Bronchial epithelial cell (primary cell): ENCODE results near the gene MSI1. TPM values are rescaled to one million over a fixed set of nuclear protein-coding genes. Genes with fewer than 3 reads are reported as not detected.
"Not testable (repeated sequence)": the region's sequence is repeated elsewhere in the genome, so short reads cannot be mapped to it uniquely, and the experiment has no call there.

Experiments used
- DNase-seq: peaks from one replicate; pipeline ENCODE4 v3.0.0-alpha.2; 2010; ENCODE audit warnings: low read depth
- FAIRE-seq: peaks from 2 replicates; lab custom pipeline; 2011; peaks lifted over from hg19 to GRCh38; lab: Jason Lieb, UNC
- H3K27me3 ChIP-seq: 2 replicates; pipeline ENCODE4 v1.5.1; 2011; ENCODE audit warnings: low read length; ENCODE audit not compliant: control insufficient read depth, insufficient read depth
- H3K36me3 ChIP-seq: 2 replicates; pipeline ENCODE4 v1.5.1; 2011; ENCODE audit warnings: low read length; ENCODE audit not compliant: control insufficient read depth, insufficient read depth
- H3K4me3 ChIP-seq: 2 replicates; pipeline ENCODE4 v1.5.1; 2011; ENCODE audit warnings: mild to moderate bottlenecking, low read depth, low read length, control low read depth
- total RNA-seq: library from RNA; depleted of rRNA; stranded (reverse); fragments of >200 nt; gene quantifications from 2 replicates; pipeline ENCODE4 v1.2.1, GENCODE V29; 2014
- TF ChIP-seq, protein P1 (sequence below): IDR thresholded peaks from 2 replicates; pipeline ENCODE4 v1.5.1; 2011; ENCODE audit warnings: mild to moderate bottlenecking, moderate library complexity, low read length, control low read depth, inconsistent platforms; ENCODE audit not compliant: insufficient read depth, severe bottlenecking

MSI1 gene
- total RNA-seq, 1 donor from 2014 or later = not detected

- TF ChIP-seq, protein P1, sequence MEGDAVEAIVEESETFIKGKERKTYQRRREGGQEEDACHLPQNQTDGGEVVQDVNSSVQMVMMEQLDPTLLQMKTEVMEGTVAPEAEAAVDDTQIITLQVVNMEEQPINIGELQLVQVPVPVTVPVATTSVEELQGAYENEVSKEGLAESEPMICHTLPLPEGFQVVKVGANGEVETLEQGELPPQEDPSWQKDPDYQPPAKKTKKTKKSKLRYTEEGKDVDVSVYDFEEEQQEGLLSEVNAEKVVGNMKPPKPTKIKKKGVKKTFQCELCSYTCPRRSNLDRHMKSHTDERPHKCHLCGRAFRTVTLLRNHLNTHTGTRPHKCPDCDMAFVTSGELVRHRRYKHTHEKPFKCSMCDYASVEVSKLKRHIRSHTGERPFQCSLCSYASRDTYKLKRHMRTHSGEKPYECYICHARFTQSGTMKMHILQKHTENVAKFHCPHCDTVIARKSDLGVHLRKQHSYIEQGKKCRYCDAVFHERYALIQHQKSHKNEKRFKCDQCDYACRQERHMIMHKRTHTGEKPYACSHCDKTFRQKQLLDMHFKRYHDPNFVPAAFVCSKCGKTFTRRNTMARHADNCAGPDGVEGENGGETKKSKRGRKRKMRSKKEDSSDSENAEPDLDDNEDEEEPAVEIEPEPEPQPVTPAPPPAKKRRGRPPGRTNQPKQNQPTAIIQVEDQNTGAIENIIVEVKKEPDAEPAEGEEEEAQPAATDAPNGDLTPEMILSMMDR = no peak
- FAIRE-seq = no peak
These were observed 25.9 kb downstream of the MSI1 start for GRCh38 chr12:120343039-120343537.

DNA sequence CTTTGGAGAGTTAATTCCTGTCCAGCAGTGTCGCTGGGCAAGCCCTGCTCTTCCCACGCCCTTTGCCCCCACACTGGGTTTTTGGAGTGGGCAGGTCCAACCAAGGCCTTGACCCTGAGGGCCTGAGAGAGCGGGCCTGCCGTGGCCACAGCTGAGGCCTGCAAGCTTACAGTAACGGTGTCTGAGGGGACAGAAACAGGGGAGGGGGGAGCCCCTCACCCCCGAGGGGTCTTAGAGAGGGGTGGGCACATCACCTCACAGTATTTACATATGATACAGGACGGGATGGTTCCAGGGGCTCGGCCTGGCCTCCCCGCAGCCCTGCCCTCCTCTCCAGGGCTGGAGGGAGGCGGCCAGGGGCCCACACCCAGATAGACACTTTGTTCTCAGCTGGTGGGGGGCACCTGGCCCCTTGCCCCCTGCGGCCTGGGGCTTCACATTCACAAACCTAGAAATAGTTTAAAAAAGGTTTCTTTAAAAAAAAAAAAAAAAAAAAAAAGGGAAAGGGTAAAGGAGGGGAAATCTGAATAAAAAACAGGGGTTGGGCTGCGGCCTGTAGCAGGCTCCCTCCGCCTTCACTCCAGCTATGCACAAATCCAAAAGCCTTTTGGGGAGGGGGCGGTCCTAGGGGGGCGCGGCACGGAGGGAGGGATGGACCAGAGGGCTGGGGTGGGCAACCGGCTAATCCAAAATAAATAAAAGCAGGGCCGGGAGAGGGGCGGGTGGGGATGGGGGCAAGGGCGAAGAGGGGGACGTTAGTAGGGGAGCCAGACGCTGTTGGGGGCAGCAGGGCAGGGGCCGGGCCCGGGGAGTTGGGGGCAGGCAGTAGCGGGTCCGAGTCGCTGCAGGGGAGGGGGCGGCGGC, 26.6 kb downstream of the MSI1 start:
- no peak for FAIRE-seq
- Histone ChIP-seq H3K36me3 (no peaks in the 10 kb centered on the region), H3K4me3 (no peak overlapping the region), H3K27me3 (peaks cover 4% of the 10 kb centered on the region)
- DNase-seq = no peak
- TF ChIP-seq, protein P1 = no peak

More at GRCh38 chr12:120343039-120343537, 25.9 kb downstream of the MSI1 start:
- Histone ChIP-seq H3K27me3 (peaks cover 4% of the 10 kb centered on the region), H3K36me3 (no peaks in the 10 kb centered on the region), H3K4me3 (no peak overlapping the region)
- no peak for DNase-seq

DNA sequence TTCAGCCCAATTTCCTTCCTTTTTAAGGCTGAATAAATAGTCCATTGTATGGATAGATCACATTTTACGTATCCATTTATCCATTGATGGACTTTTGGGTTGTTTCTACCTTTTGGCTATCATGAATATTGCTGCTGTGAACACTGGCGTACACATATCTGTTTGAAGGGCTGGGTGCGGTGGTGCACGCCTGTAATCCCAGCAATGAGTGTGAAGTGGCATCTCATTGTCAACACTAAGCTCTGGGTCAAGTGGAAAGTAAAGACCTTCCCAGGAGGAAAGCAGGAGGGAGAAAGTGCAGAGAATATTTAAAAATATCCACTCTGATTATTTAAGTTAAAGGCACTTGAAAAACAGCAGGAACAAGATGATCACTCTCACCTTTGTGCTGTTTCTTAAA, 29.7 kb downstream of the MSI1 start:
- no peak for DNase-seq
- TF ChIP-seq, protein P1 = no peak
- FAIRE-seq = no peak
- Histone ChIP-seq H3K36me3 (no peaks in the 10 kb centered on the region), H3K4me3 (no peak overlapping the region), H3K27me3 (peaks cover 2% of the 10 kb centered on the region)

DNA sequence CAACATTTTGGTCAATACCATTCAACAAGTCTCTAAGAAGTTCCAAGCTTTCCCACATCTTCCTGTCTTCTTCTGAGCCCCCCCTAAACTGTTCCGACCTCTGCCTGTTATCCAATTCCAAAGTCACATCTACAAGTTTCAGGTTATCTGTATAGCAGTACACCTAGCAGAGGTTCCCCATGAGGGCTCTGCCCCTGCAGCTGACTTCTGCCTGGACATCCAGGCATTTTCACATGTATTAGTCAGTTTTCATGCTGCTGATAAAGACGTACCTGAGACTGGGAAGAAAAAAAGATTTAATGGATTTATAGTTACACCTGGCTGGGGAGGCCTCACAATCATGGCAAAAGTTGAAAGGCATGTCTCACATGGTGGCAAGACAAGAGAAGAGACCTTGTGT, 31.2 kb downstream of the MSI1 start:
- Histone ChIP-seq H3K36me3 (no peaks in the 10 kb centered on the region), H3K27me3 (no peaks in the 10 kb centered on the region), H3K4me3 (no peak overlapping the region)
- DNase-seq (no peak), FAIRE-seq (no peak)
- TF ChIP-seq, protein P1 = no peak

DNA sequence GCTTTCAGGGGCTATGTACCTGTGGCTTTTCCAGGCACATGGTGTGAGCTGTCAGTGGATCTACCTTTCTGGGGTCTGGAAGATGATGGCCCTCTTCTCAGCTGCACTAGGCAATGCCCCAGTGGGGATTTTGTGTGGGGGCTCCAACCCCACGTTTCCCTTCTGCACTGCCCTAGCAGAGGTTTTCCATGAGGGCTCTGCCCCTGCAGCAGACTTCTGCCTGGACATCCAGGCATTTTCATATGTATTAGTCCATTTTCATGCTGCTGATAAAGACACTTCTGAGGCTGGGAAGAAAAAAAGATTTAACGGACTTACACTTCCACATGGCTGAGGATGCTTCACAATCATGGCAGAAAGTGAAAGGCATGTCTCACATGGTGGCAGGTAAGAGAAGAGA, 32.6 kb downstream of the MSI1 start:
- not testable (repeated sequence) for DNase-seq

GRCh38 chr12:120335447-120335846, 33.5 kb downstream of the MSI1 start:
- FAIRE-seq = not testable (repeated sequence)
- TF ChIP-seq, protein P1 = peak; percentile 74

More for the DNA sequence above, 32.6 kb downstream of the MSI1 start:
- not testable (repeated sequence) for FAIRE-seq, H3K27me3 ChIP-seq, H3K36me3 ChIP-seq, H3K4me3 ChIP-seq

More at GRCh38 chr12:120335447-120335846, 33.5 kb downstream of the MSI1 start:
- H3K36me3 ChIP-seq, H3K4me3 ChIP-seq, H3K27me3 ChIP-seq: not testable (repeated sequence)
- peak; percentile 21 for DNase-seq
